ENCODE results near the gene PARD3B.

The PARD3B gene

DNA sequence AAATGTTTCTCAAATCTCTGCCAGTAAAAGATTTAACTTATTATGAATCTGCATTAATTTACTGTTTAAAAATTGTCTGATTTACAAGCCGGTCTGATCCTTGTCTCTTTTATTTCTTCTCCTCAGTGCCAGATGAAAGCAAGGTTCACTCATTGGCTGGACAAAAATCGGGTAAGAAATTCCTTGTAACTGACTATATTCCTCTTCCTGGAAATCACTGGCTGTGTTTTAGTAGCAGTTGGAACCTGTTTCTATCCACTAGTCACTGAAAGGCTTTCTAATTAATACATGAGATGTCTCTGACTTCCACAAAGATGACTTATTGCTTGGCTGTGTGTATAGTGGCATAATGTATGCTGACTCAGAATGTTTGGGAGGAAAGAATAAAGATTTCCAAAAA is 700.4 kb downstream of the PARD3B start:
- in situ Hi-C loops (cut with HindIII; ENCODE audit: low pct_ligation_motif_present, low sequenced_read_pairs): no loop called here
- Histone ChIP-seq H3K36me3 (replicated peaks) (no peaks in the 10 kb centered on the region), H3K27me3 (replicated peaks) (no peaks in the 10 kb centered on the region), H3K4me3 (ENCODE audit: low read depth, low read length) (no peak overlapping the region), H3K27ac (no peak overlapping the region)
- TF ChIP-seq, protein P1, sequence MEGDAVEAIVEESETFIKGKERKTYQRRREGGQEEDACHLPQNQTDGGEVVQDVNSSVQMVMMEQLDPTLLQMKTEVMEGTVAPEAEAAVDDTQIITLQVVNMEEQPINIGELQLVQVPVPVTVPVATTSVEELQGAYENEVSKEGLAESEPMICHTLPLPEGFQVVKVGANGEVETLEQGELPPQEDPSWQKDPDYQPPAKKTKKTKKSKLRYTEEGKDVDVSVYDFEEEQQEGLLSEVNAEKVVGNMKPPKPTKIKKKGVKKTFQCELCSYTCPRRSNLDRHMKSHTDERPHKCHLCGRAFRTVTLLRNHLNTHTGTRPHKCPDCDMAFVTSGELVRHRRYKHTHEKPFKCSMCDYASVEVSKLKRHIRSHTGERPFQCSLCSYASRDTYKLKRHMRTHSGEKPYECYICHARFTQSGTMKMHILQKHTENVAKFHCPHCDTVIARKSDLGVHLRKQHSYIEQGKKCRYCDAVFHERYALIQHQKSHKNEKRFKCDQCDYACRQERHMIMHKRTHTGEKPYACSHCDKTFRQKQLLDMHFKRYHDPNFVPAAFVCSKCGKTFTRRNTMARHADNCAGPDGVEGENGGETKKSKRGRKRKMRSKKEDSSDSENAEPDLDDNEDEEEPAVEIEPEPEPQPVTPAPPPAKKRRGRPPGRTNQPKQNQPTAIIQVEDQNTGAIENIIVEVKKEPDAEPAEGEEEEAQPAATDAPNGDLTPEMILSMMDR (IDR thresholded peaks at IDR 0.05; ENCODE audit: low read depth, low read length, missing control alignments): no peak
- DNase-seq: no peak

DNA sequence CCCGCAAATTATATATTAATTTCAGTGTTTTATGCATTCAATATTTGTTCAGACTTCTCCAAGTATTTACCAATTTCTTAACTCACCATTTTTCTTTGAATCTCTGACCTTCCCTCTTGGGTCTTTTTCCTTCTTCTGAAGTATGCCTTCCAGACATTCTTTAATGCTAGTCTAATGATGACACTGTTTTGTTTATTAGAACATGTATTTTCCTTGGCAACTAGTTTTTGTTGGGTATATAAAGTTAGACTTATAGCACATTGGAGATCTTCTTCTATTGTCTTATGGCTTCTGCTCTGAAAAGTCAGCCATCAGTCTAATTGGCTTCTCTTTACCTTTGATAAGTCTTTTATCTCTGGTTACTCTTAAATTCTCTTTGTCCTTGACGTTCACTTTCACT is 713.8 kb downstream of the PARD3B start:
- H3K36me3 ChIP-seq (replicated peaks): no peaks in the 10 kb centered on the region
- TF ChIP-seq, protein P1 (IDR thresholded peaks at IDR 0.05; ENCODE audit: low read depth, low read length, missing control alignments): no peak
- H3K27ac ChIP-seq: peak overlapping the region; percentile 74
- no peak overlapping the region for H3K4me3 ChIP-seq (ENCODE audit: low read depth, low read length)
- no peaks in the 10 kb centered on the region for H3K27me3 ChIP-seq (replicated peaks)
- in situ Hi-C loops (cut with HindIII; ENCODE audit: low pct_ligation_motif_present, low sequenced_read_pairs): no loop called here
- no peak for DNase-seq

DNA sequence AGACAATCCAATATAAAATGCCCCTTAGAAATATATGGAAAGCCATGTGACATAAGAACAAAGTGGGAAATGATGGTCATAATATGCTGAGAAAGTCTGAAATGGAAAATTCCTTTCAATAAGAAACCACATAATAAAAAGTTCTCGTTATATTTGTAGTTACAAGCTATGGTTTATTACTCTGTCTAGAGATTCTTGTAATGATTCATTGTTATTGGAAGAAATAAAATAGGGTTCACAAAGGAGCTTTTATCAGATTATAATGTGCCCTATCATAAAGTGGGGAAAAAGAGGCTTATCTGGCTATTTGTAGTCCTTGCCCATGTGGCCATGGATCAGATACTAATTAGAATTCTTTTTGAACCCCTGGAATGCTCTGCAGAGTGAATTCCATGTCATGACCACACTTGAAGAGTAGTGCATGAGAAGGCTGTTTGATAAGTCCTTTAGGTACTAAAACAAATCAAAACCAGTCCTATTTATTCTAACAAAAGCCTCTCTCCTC is 716.3 kb downstream of the PARD3B start:
- TF ChIP-seq, protein P1 (IDR thresholded peaks at IDR 0.05; ENCODE audit: low read depth, low read length, missing control alignments): no peak
- in situ Hi-C loops (cut with HindIII; ENCODE audit: low pct_ligation_motif_present, low sequenced_read_pairs): no loop called here
- H3K36me3 ChIP-seq (replicated peaks): no peaks in the 10 kb centered on the region
- DNase-seq: no peak
- no peak overlapping the region for H3K27ac ChIP-seq
- no peaks in the 10 kb centered on the region for H3K27me3 ChIP-seq (replicated peaks)
- H3K4me3 ChIP-seq (ENCODE audit: low read depth, low read length): no peak overlapping the region

DNA sequence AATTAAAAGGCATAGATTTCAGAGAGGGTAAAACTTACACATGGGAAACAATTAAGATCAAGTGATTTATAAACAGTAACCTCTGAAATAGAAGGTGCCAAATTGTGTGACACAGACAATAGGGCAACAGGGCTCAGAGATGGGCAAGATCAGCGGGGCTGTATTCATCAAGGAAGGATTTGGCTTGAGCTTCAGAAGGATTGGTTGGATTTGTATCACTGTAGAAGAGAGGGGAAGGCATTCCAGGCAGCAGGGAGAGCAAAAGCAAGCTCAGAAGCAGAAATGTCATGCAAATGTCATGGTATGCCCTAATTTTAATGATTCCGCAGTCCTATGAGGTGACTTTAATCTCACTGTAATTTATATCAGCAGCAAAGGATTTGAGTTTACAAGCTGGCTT is 722.0 kb downstream of the PARD3B start:
- no peak for DNase-seq
- in situ Hi-C loops (cut with HindIII; ENCODE audit: low pct_ligation_motif_present, low sequenced_read_pairs): no loop called here
- Histone ChIP-seq H3K36me3 (replicated peaks) (no peaks in the 10 kb centered on the region), H3K4me3 (ENCODE audit: low read depth, low read length) (no peak overlapping the region), H3K27me3 (replicated peaks) (no peaks in the 10 kb centered on the region), H3K27ac (no peak overlapping the region)
- TF ChIP-seq, protein P1 (IDR thresholded peaks at IDR 0.05; ENCODE audit: low read depth, low read length, missing control alignments): no peak

DNA sequence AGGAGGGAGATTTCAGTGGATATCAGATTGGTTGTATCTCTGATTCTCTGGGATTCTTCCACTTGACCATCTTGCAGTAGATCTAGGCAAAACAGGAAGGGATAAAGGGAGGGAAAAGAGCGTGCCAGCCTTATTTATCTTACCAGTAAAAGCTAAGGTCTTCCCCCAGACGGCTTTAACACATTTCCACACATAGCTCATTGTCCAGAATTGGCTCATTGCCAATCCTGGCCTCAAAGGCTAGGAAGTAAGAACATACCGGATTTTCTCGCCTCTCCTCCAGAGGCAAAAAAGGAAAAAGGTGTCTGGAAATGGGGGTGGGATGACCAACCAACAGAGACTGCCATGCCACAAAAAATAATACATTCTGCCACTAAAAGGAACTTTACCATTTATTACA is 725.4 kb downstream of the PARD3B start:
- in situ Hi-C loops (cut with HindIII; ENCODE audit: low pct_ligation_motif_present, low sequenced_read_pairs): no loop called here
- DNase-seq: no peak
- Histone ChIP-seq H3K27me3 (replicated peaks) (no peaks in the 10 kb centered on the region), H3K36me3 (replicated peaks) (no peaks in the 10 kb centered on the region), H3K27ac (no peak overlapping the region), H3K4me3 (ENCODE audit: low read depth, low read length) (no peak overlapping the region)
- TF ChIP-seq, protein P1 (IDR thresholded peaks at IDR 0.05; ENCODE audit: low read depth, low read length, missing control alignments): no peak

DNA sequence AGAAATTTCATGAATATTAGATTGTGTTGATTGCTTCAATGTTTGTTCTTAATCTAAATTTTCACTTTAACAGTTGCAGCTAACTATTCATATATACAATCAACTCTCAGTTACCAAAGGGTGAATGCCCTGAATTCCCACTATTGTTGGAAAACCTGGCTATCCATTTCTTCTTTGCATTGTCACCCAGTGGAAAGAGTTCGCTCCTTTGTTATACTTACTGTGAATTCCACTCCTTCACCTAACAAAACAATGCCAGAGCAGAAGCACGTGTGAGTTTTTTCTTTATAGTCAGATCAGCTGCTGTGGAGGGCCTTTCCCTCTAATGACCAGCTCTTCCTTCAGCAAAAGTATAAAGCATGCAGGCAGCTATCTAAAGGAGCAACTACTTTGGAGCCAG is 727.9 kb downstream of the PARD3B start:
- TF ChIP-seq, protein P1 (IDR thresholded peaks at IDR 0.05; ENCODE audit: low read depth, low read length, missing control alignments): no peak
- Histone ChIP-seq H3K4me3 (ENCODE audit: low read depth, low read length) (no peak overlapping the region), H3K36me3 (replicated peaks) (no peaks in the 10 kb centered on the region), H3K27me3 (replicated peaks) (no peaks in the 10 kb centered on the region), H3K27ac (no peak overlapping the region)
- no peak for DNase-seq
- in situ Hi-C loops (cut with HindIII; ENCODE audit: low pct_ligation_motif_present, low sequenced_read_pairs): no loop called here

Measured in brain microvascular endothelial cell (primary cell).